ENCODE measurements around the gene PSAT1.

GRCh38 chr9:78371981-78372380, 75.1 kb downstream of the PSAT1 start:
- TF ChIP-seq EZH2 (IDR thresholded peaks at IDR 0.05; ENCODE audit: borderline replicate concordance) (no peak), CTCF (IDR thresholded peaks at IDR 0.05; ENCODE audit: poor library complexity) (no peak), EZH2phosphoT487 (IDR thresholded peaks at IDR 0.05; ENCODE audit: low read depth, severe bottlenecking, unreplicated experiment) (no peak)

Data from hepatocyte (in vitro differentiated cells).